HG03354 (cell line): Measurements from ENCODE around the gene PLIN5.

Source experiments
- ATAC-seq: cut with Tn5 transposase; IDR thresholded peaks from one replicate; pipeline ENCODE4 v1.9.1; 2021; ENCODE audit warnings: mild to moderate bottlenecking; ENCODE audit not compliant: unreplicated experiment, poor library complexity, severe bottlenecking

The PLIN5 gene

DNA sequence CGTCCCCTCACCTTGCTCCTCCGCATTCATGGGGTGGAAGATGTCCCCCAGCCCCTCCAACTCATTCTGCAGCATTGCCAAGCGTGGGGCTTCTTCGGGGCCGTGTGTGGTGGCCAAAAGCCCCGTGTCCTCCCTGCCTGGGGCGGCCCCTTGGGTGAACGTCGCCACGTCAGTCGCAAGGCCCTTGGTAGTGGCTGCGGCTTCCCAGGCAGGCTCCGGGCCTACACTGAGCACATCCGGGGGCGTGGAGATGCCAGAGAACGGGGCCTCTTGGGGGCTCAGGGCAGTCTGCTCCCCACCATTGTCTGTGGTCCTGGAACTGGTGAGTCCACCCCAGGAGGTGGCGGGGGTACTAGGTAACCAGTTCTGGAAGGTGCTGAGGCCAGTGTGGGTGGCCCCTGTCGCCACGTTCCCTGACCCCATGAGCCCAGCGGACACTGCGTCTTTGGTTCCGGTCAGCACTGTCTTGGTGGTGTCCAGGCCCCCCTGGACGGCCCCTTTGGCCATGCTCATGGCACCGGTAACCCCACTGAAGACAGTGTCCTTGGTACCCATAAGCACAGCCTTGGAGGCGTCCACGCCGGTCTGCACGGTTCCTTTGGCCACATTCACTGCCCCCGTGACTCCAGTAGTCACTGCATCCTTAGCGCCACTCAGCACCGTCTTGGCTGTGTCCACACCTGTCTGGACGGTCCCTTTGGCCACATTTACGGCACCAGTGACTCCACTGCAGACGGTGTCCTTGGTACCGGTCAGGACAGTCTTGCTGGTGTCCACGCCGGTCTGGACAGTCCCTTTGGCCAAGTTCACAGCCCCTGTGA, 24.4 kb downstream of the PLIN5 start:
- ATAC-seq, result no peak

DNA sequence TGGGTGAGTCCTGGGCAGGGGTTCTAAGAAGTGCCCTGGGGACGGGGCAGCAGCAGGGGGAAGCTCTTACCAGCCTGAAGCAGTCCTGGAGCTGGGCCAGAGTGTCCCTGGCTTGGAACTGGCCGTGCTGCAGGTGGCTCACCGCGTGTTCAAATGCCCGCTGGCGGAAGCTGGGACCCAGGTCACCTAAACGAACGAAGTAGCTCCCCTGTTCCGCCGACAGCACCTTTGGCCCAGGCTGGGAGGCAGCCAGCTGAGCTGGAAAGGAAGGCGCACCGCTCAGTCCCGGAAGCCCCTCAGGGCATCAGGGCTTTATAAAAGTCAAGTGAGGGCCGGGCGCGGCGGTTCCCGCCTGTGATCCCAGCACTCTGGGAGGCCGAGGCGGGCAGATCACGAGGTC, 26.3 kb downstream of the PLIN5 start:
- ATAC-seq, result no peak

- ATAC-seq, result no peak
Measured at GRCh38 chr19:4507804-4508203, 27.2 kb downstream of the PLIN5 start.

DNA sequence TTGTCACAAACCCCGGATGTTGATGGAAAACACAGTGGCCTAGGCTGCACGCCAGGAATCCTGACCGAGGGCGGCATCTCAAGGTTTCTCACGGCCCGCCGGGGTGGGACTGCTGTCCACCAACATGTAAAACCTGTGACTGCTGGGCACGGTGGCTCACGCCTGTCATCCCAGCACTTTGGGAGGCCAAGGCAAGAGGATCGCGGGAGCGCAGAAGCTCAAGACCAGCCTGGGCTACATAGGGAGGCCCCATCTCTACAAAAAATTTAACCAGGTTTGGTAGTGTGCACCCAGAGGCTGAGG, 27.9 kb downstream of the PLIN5 start:
- ATAC-seq, result no peak

DNA sequence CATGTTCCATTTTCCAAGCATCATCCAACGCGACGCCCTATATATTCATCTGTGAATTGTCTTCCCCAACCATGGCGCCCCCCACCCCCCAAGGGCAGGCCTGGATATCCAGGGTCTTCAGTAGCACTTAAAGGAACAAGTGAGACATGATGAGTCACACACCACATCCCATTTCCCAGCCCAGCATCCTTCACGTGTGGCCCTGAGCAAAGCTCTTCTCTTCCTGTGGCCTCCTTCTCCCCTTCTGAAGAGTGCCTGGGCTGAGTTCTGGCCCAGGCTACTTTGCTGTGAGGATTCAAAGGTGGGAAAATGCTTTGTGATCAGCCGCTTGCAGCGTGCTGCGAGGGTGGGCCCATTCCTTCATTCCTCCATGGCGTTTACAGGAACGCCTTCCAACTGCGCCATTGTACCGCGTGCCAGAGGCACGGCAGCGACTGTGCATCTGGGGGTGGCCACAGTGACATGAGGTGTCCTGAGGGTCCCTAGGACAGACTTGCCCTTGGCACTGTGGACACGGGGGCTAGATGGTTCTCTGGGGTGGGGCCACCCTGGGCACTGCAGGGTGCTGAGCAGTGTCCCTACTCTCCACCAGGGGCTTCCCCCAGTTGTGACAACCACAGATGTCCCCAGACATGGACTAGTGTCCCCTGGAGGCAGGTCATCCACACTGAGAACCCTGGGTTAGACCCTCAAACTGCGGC, 28.4 kb downstream of the PLIN5 start:
- no peak for ATAC-seq

DNA sequence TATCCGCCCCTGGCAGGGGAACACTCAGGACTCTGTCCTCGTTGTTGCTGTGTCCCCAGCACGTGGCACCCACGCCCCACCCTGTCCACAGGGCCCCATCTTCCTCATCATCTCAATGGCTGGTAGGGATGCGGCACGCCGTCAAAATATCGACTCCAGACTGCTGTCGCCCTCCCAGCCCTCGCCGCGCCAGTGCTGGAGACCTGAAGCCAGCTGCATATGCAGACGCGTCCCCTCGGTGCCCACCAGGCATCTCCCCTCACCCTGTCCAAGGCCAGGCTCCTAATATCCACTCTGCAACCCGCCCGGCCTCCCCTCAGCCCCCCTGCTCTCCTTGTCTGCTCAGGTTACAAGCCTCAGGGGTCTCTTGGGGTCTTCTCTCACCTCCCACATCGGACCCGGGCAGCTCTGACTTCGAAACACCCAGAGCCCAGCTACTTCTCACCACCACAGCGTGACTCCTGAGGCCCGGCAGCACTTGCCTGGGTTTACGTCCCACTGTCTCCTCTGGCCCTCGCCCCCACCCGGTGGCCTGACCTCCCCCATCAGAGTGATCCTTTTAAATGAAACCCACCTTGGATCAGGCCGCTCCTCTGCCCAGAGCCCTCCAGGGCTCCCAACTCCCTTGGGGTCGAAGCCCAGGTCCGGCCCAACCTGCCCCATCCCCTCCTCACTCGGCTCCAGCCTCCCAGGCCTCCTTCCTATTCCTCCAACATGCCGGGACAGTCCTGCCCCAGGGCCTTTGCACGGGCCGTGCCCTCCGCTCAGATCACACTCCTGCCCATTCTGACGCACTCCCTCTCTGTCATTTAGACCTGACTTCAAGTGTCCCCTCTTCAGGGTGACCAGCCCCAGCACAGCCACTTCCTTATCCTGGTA, 29.2 kb downstream of the PLIN5 start:
- no peak for ATAC-seq

GRCh38 chr19:4504891-4505569, 30.0 kb downstream of the PLIN5 start:
- ATAC-seq, result no peak

DNA sequence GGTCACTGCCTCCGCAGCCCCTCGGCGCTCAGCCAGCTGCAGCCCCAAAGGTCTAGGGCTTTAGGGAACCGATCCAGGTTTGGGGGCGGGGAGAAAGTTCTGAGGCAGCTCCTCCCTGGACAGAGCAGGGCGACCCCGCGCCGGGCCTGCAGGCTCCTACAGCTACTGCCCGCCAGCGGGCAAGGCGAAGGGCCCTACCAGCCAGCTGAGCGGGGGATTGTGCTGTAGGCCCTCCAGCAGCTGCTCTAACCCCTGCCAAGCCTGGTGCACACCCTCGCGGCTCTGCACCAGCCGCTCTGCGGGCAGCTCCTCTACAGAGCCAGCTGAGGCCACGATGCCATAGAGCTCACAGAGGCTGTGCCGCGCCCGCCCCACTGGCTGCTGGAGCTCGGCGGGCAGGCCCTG, 30.7 kb downstream of the PLIN5 start:
- no peak for ATAC-seq

- no peak for ATAC-seq
Measured at GRCh38 chr19:4503825-4504170, 31.2 kb downstream of the PLIN5 start.

- no peak for ATAC-seq
Measured at GRCh38 chr19:4503132-4503824, 31.7 kb downstream of the PLIN5 start.

DNA sequence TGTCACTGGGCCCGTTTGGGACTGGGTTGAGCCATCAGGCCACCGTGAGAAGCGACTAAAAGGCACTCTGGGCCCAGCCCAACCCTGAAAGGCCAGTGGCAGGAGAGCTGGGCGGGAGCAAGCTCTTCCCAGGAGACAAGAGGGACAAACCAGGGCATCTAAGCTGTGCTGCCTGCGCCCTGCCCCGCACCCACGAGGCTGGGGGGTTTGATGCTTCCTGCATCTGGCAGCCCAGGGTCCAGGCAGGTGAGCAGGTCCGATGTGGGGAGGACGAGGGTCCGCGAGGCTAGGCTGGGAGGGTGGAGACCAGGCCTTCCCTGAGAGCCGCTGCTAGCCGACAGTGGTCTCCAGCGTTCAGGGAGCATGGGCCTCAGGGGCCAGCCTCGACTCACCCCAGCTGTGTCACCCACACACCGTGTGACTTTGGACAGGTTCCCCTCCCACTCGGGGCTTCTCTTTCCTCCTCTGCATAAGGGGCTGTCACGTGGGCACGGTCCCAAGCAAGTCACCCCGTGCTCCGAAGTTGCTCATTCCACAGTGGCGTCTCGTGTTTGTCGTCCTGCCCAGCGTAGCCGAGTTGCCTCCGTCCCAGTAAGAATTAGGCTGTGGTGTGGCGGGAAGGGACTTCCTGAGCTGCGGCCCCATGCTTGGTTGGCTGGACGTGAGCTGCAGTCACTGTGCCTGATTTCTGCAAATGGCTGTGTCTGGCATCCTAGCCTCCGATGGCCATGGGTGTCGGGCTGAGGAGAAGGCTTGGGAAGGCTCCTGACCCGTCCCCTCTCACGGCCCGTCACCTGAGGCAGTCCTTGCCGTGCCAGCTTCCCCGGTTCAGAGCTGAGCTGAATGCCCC, 32.5 kb downstream of the PLIN5 start:
- no peak for ATAC-seq

DNA sequence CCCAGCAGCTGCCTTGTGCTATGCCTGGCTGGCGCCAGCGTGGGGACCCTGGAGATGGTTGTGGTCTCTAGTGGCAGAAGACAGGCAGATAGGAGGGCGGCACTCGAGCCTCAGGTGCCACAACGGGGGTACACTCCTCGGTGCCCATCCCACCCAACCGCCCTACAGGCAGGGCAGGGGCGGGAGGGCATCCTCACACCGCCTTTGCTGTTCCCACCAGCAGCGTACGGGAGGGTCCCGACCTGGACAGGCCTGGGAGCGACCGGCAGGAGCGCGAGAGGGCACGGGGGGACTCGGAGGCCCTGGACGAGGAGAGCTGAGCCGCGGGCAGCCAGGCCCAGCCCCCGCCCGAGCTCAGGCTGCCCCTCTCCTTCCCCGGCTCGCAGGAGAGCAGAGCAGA, 33.3 kb downstream of the PLIN5 start:
- no peak for ATAC-seq

- ATAC-seq, result no peak
Measured at GRCh38 chr19:4500841-4501591, 34.0 kb downstream of the PLIN5 start.

GRCh38 chr19:4499855-4500254, 35.2 kb downstream of the PLIN5 start:
- no peak for ATAC-seq

DNA sequence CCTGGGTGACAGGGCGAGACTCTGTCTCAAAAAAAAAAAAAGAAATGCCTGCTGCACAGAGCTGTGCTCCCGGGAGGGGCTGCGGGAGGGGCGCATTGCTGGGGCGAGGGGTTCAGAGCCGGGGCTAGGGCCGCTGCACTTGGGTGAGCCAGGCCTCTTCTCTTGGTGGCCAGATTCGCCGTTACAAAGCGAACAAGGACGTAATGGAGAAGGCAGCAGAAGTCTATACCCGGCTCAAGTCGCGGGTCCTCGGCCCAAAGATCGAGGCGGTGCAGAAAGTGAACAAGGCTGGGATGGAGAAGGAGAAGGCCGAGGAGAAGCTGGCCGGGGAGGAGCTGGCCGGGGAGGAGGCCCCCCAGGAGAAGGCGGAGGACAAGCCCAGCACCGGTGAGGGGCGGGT, 35.7 kb downstream of the PLIN5 start:
- ATAC-seq, result no peak

- ATAC-seq, result no peak
Measured at GRCh38 chr19:4498694-4499093, 36.3 kb downstream of the PLIN5 start.

DNA sequence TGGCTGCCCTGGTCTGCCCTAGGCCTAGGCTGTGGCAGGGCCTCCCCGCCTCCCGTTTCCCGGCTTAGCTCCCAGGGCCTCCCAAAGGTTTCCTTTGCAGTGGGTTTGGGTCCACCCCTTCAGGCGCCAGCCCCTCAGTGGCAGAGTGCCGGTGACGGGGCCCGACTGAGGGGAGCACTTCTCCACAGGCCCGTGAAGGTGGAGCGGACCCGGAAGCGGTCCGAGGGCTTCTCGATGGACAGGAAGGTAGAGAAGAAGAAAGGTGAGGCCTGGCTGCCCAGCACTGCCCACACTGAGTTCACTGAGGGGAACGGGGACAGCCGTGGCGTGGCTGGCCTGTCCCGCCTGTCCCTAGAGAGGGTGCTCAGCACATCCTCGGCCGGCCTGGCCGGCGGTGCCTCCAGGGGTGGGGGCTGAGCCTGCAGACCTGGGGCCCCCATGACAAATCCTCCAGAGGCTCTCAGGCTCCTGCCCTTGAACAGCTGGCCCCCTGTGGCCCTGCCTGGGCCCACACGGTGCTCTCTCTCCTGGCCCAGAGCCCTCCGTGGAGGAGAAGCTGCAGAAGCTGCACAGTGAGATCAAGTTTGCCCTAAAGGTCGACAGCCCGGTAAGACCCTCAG, 37.1 kb downstream of the PLIN5 start:
- ATAC-seq, result no peak

GRCh38 chr19:4496304-4496703, 38.7 kb downstream of the PLIN5 start:
- no peak for ATAC-seq
